AG09319 (cell line): ENCODE measurements around the gene FKBP15.

Experiments
- DNase-seq: peaks from one replicate; pipeline ENCODE4 v3.0.0-alpha.2; 2010; ENCODE audit warnings: low read depth; ENCODE audit errors: extremely low read depth
- TF ChIP-seq, protein P1 (sequence below): IDR thresholded peaks from 2 replicates; pipeline ENCODE4 v1.5.1; 2011; ENCODE audit warnings: low read depth, mild to moderate bottlenecking, inconsistent platforms, low read length, moderate library complexity

Gene FKBP15

DNA sequence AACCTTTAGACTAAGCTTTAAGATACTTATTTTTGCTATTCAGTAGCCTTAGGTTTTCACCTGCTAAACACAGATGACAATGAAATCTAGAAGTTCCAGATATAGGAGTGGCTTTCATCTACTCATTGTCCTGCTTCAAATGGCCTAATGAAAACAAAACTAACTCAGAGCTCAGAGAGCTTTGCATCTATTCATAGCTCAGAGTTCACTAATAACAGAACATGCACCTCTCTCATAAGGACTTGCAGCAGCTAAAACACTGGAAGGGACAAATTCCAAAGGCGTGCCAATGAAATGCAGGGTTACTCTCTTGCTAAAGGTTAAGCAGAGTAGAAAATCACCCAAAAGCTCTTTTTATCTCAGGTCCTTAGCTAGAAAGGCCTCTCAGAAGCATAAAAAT is 41.2 kb downstream of the FKBP15 start:
- DNase-seq = no peak
- TF ChIP-seq, protein P1, sequence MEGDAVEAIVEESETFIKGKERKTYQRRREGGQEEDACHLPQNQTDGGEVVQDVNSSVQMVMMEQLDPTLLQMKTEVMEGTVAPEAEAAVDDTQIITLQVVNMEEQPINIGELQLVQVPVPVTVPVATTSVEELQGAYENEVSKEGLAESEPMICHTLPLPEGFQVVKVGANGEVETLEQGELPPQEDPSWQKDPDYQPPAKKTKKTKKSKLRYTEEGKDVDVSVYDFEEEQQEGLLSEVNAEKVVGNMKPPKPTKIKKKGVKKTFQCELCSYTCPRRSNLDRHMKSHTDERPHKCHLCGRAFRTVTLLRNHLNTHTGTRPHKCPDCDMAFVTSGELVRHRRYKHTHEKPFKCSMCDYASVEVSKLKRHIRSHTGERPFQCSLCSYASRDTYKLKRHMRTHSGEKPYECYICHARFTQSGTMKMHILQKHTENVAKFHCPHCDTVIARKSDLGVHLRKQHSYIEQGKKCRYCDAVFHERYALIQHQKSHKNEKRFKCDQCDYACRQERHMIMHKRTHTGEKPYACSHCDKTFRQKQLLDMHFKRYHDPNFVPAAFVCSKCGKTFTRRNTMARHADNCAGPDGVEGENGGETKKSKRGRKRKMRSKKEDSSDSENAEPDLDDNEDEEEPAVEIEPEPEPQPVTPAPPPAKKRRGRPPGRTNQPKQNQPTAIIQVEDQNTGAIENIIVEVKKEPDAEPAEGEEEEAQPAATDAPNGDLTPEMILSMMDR = no peak

DNA sequence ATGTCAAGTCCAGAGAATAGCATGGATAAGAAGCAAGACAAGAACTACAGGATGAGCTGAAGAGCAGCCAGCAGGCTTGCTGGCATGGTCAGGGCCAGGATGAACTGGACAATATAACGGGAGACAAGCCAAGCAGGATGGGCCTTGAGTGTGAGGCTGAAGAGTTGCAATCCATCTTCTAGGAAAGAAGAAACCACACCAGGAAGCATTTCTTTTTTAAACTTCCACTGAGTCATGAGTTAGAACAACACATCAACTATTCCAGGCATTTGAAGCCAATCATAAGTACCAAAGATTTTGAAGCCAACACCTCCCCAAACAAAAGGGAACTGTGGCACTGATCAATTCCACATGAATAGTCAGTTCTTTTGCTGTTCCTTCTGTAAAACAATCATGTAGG is 43.0 kb downstream of the FKBP15 start:
- TF ChIP-seq, protein P1 = no peak
- no peak for DNase-seq

DNA sequence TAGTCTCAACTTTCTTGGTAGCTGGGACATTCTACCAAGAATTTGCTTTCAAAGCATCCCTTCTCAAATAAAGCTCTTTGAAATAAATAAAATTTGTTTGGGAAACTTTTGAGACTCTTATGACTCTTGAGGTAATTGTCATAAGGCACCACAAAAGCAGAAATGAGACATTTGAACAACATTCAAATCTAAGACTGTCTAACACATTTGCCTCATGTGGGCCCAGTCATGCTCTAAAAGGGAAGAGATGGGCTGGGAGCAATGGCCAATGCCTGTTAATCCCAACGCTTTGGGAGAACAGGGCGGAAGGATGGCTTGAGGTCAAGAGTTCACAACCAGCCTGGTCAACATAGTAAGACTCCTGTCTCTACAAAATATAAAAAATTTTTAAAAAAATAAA is 43.8 kb downstream of the FKBP15 start:
- TF ChIP-seq, protein P1 = no peak
- no peak for DNase-seq

DNA sequence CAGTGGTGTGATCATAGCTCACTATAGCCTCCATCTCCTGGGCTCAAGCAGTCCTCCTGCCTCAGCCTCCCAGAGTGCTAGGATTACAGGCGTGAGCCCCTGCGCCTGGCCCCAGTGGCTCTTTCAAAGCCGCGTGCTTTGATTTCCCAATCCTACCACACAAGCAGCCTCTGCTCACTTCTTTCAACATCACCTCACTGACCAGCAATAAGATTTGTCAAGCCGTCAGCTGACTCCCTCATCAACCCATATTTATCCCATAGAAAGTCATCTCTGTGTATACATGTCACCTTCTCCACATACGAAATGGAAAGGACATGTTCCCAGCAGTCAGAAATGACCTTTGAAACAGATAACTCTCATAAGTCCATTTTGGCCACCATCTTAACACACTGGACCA is 44.3 kb downstream of the FKBP15 start:
- TF ChIP-seq, protein P1 = no peak

DNA sequence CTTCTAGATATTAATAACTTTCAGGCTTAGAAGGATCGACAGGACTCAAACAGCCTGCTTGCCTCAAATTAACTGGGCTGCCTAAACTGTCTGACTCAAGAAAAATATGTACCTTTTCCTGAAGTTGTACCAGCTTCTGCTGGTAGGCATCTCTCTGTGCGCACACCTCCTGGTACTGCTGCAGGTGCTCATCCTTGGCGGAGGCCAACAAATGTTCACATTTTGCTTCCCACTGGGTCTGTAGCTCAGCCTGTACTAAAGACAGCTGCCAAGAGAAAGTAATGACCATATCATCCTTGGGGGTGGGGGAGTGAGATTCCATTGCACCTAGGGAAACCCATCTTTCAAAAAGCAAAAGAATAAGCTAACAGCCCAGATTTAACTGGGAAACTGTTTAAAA is 47.7 kb downstream of the FKBP15 start:
- TF ChIP-seq, protein P1 = no peak
- DNase-seq = no peak

More for the DNA sequence above, 44.3 kb downstream of the FKBP15 start:
- DNase-seq = no peak

DNA sequence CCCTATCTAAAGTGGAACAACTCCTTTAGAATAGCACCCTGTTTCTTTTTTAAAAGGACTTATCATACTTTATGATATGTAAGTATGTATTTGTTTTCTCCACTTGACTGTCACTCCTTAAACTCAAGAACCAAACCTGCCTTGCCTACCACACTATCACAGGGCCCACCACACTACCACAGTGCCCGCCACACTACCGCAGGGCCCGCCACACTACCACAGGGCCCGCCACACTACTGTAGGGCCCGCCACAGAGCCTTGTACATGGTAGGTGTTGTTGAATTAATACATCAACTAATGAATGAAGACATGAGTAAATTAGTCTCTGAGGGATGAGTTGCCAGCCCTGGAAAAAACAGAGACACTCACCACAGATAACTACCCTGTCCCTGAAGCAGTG is 52.3 kb downstream of the FKBP15 start:
- no peak for DNase-seq
- TF ChIP-seq, protein P1 = no peak

DNA sequence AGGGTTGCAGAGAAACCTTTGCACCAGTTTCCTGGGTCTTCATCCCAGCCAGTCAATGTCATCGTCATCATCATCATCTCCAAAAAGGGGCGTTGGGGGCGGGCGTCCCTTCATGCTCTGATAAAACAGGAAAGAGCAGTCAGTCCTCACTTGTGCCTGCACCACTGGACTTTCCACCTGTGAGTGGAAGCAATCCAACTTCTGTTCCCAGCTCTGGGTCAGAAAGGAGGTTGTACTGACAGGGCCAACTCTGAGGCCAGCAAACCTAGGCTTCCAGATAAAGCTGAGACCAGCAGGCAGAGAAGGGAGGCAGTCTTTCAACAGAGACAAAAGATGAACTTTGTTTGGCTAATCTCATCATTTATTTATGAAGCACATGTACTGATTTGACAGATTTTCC is 55.0 kb downstream of the FKBP15 start:
- TF ChIP-seq, protein P1 = no peak
- DNase-seq = no peak
